ENCODE measurements around the gene PRAC2.
A peak's percentile ranks its signal among the peaks of the same experiment; 100 is the strongest.
"Not testable (repeated sequence)": the region's sequence is repeated elsewhere in the genome, so short reads cannot be mapped to it uniquely, and the experiment has no call there.

The PRAC2 gene

DNA sequence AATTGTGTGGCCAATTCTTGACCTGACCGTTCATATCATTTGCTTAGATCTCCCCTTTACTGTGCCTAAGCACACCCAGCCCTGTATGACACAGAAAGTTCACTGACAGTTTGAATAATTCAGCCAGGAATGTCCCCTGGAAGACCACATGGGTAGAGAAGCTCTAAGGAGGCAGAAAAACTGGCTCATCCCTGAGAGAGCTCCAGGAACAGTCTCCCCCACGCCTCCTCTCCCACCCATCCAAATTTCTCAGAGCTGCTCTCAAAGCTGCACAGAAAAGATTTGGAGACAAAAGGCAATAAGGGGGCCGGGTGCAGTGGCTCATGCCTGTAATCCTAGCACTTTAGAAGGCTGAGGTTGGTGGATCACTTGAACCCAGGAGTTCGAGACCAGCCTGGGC lies 11.9 kb upstream of the PRAC2 start:
- no peak for DNase-seq (ENCODE audit: low read depth)
- TF ChIP-seq MYC (IDR thresholded peaks at IDR 0.05; ENCODE audit: low read depth, low read length) (no peak), POLR2A (IDR thresholded peaks at IDR 0.05; ENCODE audit: extremely low read depth, insufficient read length) (no peak)
- TF ChIP-seq, protein P1, sequence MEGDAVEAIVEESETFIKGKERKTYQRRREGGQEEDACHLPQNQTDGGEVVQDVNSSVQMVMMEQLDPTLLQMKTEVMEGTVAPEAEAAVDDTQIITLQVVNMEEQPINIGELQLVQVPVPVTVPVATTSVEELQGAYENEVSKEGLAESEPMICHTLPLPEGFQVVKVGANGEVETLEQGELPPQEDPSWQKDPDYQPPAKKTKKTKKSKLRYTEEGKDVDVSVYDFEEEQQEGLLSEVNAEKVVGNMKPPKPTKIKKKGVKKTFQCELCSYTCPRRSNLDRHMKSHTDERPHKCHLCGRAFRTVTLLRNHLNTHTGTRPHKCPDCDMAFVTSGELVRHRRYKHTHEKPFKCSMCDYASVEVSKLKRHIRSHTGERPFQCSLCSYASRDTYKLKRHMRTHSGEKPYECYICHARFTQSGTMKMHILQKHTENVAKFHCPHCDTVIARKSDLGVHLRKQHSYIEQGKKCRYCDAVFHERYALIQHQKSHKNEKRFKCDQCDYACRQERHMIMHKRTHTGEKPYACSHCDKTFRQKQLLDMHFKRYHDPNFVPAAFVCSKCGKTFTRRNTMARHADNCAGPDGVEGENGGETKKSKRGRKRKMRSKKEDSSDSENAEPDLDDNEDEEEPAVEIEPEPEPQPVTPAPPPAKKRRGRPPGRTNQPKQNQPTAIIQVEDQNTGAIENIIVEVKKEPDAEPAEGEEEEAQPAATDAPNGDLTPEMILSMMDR (IDR thresholded peaks at IDR 0.05; ENCODE audit: low read depth, low read length): no peak
- TF ChIP-seq, protein P2, sequence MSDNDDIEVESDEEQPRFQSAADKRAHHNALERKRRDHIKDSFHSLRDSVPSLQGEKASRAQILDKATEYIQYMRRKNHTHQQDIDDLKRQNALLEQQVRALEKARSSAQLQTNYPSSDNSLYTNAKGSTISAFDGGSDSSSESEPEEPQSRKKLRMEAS (IDR thresholded peaks at IDR 0.05; ENCODE audit: low read depth, low read length): no peak
- H3K4me3 ChIP-seq (ENCODE audit: low read depth, low read length): no peak overlapping the region

DNA sequence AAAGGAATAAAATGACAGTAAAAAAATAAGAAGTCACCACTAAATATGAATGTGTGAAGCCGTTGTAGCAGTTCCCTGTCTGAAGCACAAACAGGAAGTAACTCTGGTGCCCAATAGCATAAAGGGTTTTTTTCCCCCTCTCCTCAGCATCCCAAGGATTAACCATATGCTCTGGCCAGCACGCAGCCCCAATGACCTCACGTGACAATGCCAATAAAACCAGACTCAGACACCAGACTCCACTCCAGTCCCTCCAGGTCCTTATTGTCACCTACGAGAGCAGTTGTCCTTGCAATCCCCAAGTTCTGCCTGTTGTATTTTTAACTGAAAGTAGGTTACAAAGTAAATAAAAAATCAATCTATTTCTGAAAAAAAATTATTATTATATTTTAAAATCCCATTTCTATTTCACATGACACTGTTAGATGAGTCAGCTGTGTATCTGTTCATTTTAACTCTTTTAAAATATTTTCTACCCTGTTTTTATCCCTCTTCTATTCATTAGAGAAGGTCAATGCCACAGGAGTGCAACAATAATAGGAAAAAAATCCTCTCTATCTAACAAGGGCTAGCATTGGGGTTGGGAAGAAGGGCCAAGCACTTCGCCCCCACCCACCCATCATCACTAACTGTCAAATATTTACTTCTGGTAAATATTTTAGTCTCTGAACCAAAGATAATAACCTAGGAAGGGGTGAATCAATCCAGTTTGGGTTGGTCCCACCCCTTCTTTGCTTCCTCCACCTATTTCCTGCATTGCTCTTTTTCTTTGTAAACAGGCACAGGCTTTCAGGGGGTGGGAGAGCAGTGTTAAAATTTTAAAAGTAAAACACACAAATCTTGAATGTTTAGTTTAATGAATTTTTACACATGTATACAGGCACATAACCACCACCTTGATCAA lies 7.2 kb upstream of the PRAC2 start:
- peak; percentile 30 for DNase-seq (ENCODE audit: low read depth)
- H3K4me3 ChIP-seq (ENCODE audit: low read depth, low read length): no peak overlapping the region
- TF ChIP-seq, protein P2 (IDR thresholded peaks at IDR 0.05; ENCODE audit: low read depth, low read length): no peak
- TF ChIP-seq, protein P1 (IDR thresholded peaks at IDR 0.05; ENCODE audit: low read depth, low read length): no peak
- TF ChIP-seq POLR2A (IDR thresholded peaks at IDR 0.05; ENCODE audit: extremely low read depth, insufficient read length): no peak
- no peak for TF ChIP-seq MYC (IDR thresholded peaks at IDR 0.05; ENCODE audit: low read depth, low read length)

DNA sequence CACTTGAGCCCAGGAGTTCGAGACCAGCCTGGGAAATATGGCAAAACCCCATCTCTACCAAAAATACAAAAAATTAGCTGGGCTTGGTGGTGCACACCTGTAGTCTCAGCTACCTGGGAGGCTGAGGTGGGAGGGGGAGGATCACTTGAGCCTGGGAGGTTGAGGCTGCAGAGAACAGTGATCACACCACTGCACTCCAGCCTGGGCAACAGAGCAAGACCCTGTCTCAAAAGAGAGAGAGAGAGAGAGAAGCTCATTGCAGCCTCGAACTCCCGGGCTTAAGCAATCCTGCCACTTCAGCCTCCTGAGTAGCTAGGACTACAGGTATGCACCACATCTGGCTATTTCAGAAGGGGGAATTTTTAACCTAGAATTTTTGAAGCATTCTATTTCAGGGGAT lies 6.4 kb upstream of the PRAC2 start:
- not testable (repeated sequence) for H3K4me3 ChIP-seq (ENCODE audit: low read depth, low read length); DNase-seq (ENCODE audit: low read depth)

DNA sequence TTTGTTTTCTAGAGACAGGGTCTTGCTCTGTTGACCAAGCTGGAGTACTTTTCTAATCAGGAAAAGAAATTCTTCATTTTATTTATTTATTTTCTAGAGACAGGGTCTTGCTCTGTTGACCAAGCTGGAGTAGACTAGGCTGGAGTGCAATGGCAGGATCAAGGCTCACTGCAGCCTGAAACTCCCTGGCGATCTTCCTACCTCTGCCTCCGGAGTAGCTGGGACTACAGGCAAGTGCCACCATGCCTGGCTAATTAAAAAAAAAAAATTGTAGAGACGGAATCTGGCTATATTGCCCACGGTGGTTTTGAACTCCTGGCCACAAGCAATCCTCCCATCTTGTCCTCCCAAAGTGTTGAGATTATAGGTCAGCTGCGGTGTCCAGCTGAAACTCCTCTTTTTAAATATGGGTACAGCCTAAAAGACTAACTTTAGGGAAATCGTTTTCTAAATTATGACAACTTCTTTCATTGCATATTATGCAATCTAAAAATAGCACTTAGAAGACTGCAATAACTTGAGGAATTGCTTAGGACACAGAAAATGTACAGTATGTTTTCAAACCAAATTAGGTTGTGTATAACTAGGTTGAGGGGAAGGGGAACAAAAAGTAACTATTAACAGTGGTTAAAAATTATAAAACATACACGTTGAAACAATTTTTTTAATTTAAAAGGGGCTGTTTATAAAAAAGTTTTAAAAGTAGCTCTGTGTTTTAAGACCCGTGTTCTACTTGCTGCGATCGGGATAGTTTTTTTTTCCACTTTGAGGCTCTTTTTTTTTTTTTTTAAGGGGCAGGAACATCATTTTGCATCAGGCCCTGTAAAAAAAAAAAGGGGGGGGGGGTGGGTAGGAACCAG lies 5.4 kb upstream of the PRAC2 start:
- no peak for TF ChIP-seq MYC (IDR thresholded peaks at IDR 0.05; ENCODE audit: low read depth, low read length)
- TF ChIP-seq POLR2A (IDR thresholded peaks at IDR 0.05; ENCODE audit: extremely low read depth, insufficient read length): no peak
- TF ChIP-seq, protein P1 (IDR thresholded peaks at IDR 0.05; ENCODE audit: low read depth, low read length): no peak
- TF ChIP-seq, protein P2 (IDR thresholded peaks at IDR 0.05; ENCODE audit: low read depth, low read length): no peak
- H3K4me3 ChIP-seq (ENCODE audit: low read depth, low read length): no peak overlapping the region
- no peak for DNase-seq (ENCODE audit: low read depth)

DNA sequence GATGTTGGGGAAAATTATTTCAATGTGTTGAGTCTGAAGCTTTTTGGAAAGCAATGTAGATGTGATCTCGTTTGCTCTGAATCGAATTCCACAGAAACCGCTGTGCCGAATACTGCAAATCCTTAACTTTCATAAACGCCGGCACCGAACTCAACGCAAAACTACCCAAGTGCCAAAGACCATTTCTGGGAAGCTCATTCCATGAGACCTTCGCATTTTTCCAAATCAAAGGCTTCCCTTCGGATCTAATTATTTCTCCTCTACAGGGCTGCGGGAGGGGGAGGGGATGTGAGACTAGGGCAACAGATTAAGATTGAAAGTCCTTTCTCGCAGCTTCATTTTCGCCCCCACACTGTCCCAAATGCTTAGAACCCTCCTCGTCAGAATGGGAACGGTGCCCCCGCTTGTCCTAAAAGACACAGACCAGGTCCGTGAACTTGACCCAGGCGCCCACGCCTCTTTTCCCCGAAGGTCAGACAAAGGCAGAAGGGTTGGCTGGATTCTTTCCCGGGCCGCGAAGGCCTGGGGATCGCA lies 4.7 kb upstream of the PRAC2 start:
- H3K4me3 ChIP-seq (ENCODE audit: low read depth, low read length): no peak overlapping the region
- TF ChIP-seq MYC (IDR thresholded peaks at IDR 0.05; ENCODE audit: low read depth, low read length): no peak
- TF ChIP-seq, protein P2 (IDR thresholded peaks at IDR 0.05; ENCODE audit: low read depth, low read length): no peak
- no peak for TF ChIP-seq POLR2A (IDR thresholded peaks at IDR 0.05; ENCODE audit: extremely low read depth, insufficient read length)
- TF ChIP-seq, protein P1 (IDR thresholded peaks at IDR 0.05; ENCODE audit: low read depth, low read length): no peak
- no peak for DNase-seq (ENCODE audit: low read depth)
